GM10266 (cell line): Measurements from ENCODE around the gene ABCA13.
A peak's percentile ranks its signal among the peaks of the same experiment; 100 is the strongest.

Source experiments
- DNase-seq: peaks from one replicate; pipeline ENCODE4 v3.0.0; 2012; ENCODE audit errors: extremely low spot score
- TF ChIP-seq, protein P1 (sequence below): IDR thresholded peaks from 2 replicates; pipeline ENCODE4 v1.5.1; 2012; ENCODE audit warnings: mild to moderate bottlenecking, low read depth; ENCODE audit not compliant: control insufficient read depth, insufficient read depth; ENCODE audit errors: missing control alignments

ABCA13 gene

DNA sequence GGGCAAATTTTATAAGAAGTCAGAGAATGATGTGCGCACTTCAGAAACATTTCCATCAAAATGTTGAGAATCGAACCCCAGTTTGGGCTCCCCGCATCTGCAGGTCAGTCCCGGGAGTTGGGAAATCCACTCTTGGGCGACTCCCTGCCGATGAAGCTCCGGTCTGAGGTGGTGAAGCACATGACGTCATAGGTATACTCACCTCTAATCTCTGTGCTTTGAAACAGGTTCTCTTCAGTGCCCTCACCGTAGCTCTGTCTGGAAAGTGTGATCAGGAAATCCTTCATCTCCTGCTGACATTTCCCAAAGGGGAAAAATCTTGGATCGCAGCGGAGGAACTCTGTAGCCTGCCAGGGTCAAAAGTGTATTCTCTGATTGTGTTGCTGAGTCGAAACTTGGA, 138.5 kb downstream of the ABCA13 start:
- TF ChIP-seq, protein P1, sequence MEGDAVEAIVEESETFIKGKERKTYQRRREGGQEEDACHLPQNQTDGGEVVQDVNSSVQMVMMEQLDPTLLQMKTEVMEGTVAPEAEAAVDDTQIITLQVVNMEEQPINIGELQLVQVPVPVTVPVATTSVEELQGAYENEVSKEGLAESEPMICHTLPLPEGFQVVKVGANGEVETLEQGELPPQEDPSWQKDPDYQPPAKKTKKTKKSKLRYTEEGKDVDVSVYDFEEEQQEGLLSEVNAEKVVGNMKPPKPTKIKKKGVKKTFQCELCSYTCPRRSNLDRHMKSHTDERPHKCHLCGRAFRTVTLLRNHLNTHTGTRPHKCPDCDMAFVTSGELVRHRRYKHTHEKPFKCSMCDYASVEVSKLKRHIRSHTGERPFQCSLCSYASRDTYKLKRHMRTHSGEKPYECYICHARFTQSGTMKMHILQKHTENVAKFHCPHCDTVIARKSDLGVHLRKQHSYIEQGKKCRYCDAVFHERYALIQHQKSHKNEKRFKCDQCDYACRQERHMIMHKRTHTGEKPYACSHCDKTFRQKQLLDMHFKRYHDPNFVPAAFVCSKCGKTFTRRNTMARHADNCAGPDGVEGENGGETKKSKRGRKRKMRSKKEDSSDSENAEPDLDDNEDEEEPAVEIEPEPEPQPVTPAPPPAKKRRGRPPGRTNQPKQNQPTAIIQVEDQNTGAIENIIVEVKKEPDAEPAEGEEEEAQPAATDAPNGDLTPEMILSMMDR = no peak
- DNase-seq = no peak

GRCh38 chr7:48311464-48312100, 140.3 kb downstream of the ABCA13 start:
- TF ChIP-seq, protein P1 = no peak

DNA sequence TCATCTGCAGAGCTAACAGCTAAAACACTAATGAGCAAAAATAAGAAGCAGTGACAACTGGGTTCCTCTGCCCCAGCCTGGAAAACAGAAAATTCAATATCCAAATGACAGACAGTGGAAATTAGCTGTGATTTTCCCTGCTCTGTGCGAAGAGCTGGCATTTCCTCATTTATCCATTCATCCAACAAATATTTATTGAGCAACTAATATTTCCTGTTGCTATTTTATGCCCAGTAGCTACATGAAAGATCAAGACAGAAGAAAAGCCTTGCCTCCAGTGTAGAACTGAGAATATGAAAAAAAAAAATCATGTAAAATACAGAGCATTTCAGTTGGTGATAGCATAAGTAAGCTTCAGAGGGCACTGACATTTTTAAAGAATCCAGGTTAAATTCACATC, 140.9 kb downstream of the ABCA13 start:
- DNase-seq = no peak
- TF ChIP-seq, protein P1 = no peak

More at GRCh38 chr7:48311464-48312100, 140.3 kb downstream of the ABCA13 start:
- DNase-seq = no peak

DNA sequence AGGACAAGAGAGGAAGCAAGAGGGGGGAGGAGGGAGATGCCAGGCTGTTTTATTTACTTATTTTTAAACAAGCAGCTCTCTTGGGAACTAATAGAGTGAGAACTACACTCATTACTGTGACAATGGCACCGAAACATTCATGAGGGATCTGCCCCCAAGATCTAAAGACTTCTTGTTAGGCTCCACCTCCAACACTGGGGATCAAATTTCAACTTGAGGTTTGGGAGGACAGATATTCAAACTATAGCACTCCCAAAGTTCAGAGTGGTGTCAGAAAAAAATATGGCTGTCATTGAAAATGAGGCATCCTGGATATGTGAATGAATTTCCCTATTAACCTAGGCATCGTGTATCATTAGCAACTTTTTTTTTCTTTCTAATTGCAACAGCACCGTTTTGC, 145.5 kb downstream of the ABCA13 start:
- TF ChIP-seq, protein P1 = no peak
- DNase-seq = no peak

GRCh38 chr7:48317360-48317759, 146.1 kb downstream of the ABCA13 start:
- no peak for DNase-seq
- TF ChIP-seq, protein P1 = no peak

DNA sequence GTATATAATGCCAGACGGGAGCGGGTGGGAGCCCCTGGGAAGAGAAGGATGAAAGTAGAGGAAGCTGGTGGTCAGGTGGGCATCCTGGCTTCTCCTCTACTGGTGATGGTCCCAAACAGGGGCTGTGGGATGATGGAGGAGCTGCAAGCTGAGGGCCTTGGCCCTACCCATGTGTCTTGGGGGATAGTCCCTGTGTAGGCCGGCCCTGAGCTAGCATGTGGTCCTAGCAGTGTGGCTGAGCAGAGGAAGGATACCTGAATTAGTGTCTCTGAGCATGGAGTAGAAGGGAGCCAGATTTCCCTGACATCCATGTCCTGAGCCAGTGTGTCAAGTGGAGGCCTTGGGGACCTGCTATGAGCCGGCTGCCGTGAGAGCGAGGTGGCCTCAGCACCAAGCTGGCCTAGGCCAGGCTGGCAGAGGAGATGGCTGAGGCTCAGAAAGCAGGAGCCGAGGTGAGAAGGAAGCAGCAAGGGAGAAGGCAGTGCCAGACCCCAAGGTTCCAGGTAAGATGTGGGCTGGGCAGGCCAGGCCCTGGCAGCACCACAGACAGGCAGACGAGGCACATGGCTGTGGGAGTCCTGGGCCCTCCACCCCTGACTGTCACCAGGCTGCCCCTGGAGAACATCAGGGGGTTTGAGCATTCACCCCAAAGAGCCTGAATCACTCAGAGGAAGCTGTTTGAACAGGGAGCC, 150.2 kb downstream of the ABCA13 start:
- no peak for DNase-seq
- TF ChIP-seq, protein P1 = no peak

DNA sequence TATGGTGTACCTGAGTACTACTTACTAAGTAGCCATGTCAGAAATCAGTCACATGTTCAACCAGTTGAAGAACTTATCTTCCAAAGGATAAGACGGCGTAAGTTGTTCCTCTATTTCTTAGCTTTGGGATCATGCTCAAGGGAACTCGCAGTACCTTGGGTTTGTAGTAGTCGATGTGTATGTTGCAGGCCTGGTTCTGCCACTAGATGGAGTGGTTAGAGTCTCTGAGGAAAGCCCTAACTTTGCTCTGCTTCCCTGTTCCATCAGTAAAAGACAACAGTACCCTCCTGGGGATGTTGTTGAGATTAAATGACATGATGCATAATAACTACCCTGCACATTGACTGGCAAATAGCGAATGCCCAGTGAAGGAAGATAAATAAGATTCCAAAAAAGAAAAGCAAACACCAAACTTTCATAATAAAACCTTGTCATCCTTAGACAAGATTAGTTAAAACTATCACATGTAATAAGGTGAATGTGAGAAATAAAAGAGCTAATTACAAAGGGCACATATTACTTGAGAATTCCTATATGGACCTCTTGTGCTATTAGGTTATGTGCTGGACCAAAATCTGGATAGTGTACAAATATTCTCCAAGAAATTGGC, 165.9 kb downstream of the ABCA13 start:
- DNase-seq = peak; percentile 30

More for the DNA sequence above, 165.9 kb downstream of the ABCA13 start:
- TF ChIP-seq, protein P1 = peak; percentile 34
